ENCODE measurements around the gene TRAF3IP1.

GRCh38 chr2:238391042-238391689 lies 70.8 kb downstream of the TRAF3IP1 start:
- TF ChIP-seq POLR2A (IDR thresholded peaks at IDR 0.05): no peak
- no peak for TF ChIP-seq CTCF (IDR thresholded peaks at IDR 0.05)

All from body of pancreas (tissue), 4 donors.